IMR-90 (cell line): ENCODE data around the gene HMX1. TPM values are rescaled to one million over a fixed set of nuclear protein-coding genes. Genes with fewer than 3 reads are reported as not detected.

Experiments
- ATAC-seq: fragments of 200-7000 bp; cut with Tn5 transposase; 2 replicates; pipeline ENCODE4 v1.9.1; 2020; ENCODE audit warnings: low read depth, mild to moderate bottlenecking, moderate library complexity
- BruUV-seq: library from RNA; stranded (reverse); fragments of 400-500 nt; replicated peaks from 2 replicates; lab custom pipeline; 2021; lab: Mats Ljungman, UMichigan
- CTCF ChIA-PET: fragments of 300-600 bp; formaldehyde crosslinking; extraction: SDS; loops from one replicate; lab custom pipeline; 2021; ENCODE audit warnings: antibody characterized with exemption; lab: Yijun Ruan, JAX
- POLR2A ChIA-PET: fragments of 300-600 bp; sonication (Branson Sonifier 250); formaldehyde crosslinking; loops from one replicate; lab custom pipeline; 2022; ENCODE audit warnings: antibody characterized with exemption; ENCODE audit not compliant: unreplicated experiment; lab: Charles Lee
- DNase-seq: peaks from one replicate; pipeline ENCODE4 v3.0.0; 2013
- H2AFZ ChIP-seq: replicated peaks from 2 replicates; pipeline ENCODE3; 2013; ENCODE audit warnings: low read length, mild to moderate bottlenecking; ENCODE audit not compliant: poor library complexity
- H2AK5ac ChIP-seq: 2 replicates; pipeline ENCODE4 v1.6.1; 2013; ENCODE audit warnings: low read depth, low read length, inconsistent platforms
- H2AK9ac ChIP-seq: replicated peaks from 2 replicates; pipeline ENCODE3; 2013; ENCODE audit warnings: mild to moderate bottlenecking, low read depth, low read length, moderate library complexity; ENCODE audit not compliant: poor library complexity
- H2BK120ac ChIP-seq: 2 replicates; pipeline ENCODE4 v1.6.1; 2013; ENCODE audit warnings: low read depth, low read length, inconsistent platforms
- H2BK15ac ChIP-seq: 3 replicates; pipeline ENCODE4 v1.6.1; 2013; ENCODE audit warnings: low read depth, low read length, inconsistent platforms
- H2BK20ac ChIP-seq: 2 replicates; pipeline ENCODE4 v1.6.1; 2013; ENCODE audit warnings: low read depth, mild to moderate bottlenecking, inconsistent platforms, low read length, moderate library complexity
- H2BK5ac ChIP-seq: 2 replicates; pipeline ENCODE4 v1.6.1; 2013; ENCODE audit warnings: mild to moderate bottlenecking, low read depth, low read length, inconsistent platforms; ENCODE audit not compliant: poor library complexity, severe bottlenecking
- H3K14ac ChIP-seq: replicated peaks from 2 replicates; pipeline ENCODE4 v1.6.1; 2013; ENCODE audit warnings: low read depth, low read length, inconsistent platforms
- H3K18ac ChIP-seq: 2 replicates; pipeline ENCODE4 v1.6.1; 2013; ENCODE audit warnings: low read depth, low read length, control low read depth
- H3K23ac ChIP-seq: 2 replicates; pipeline ENCODE4 v1.6.1; 2013; ENCODE audit warnings: low read depth, low read length, inconsistent platforms
- H3K27ac ChIP-seq: 2 replicates; pipeline ENCODE4 v1.5.1; 2013; ENCODE audit warnings: mild to moderate bottlenecking, control low read depth, low read length; ENCODE audit not compliant: insufficient read depth
- H3K27me3 ChIP-seq: 2 replicates; pipeline ENCODE4 v1.6.1; 2013; ENCODE audit warnings: low read length; ENCODE audit not compliant: control insufficient read depth, insufficient read depth
- H3K36me3 ChIP-seq: 2 replicates; pipeline ENCODE4 v1.6.1; 2013; ENCODE audit warnings: low read length, mixed read lengths; ENCODE audit not compliant: control insufficient read depth, insufficient read depth
- H3K4ac ChIP-seq: 2 replicates; pipeline ENCODE4 v1.6.1; 2013; ENCODE audit warnings: low read depth, low read length, inconsistent platforms
- H3K4me1 ChIP-seq: 2 replicates; pipeline ENCODE4 v1.6.1; 2013; ENCODE audit warnings: low read length, mixed read lengths; ENCODE audit not compliant: control insufficient read depth, insufficient read depth
- H3K4me2 ChIP-seq: 2 replicates; pipeline ENCODE4 v1.6.1; 2013; ENCODE audit warnings: low read depth, mild to moderate bottlenecking, control low read depth, low read length, moderate library complexity
- H3K4me3 ChIP-seq: 2 replicates; pipeline ENCODE4 v1.5.1; 2013; ENCODE audit warnings: low read depth, mild to moderate bottlenecking, control low read depth, low read length, moderate library complexity; ENCODE audit not compliant: insufficient read depth
- H3K56ac ChIP-seq: 2 replicates; pipeline ENCODE4 v1.6.1; 2013; ENCODE audit warnings: low read length, inconsistent platforms; ENCODE audit not compliant: insufficient read depth; ENCODE audit errors: extremely low read depth
- H3K79me1 ChIP-seq, 2 experiments: 2 replicates each; pipeline ENCODE4 v1.6.1; 2013; ENCODE audit warnings: low read length in 2 of 2, inconsistent platforms in 1 of 2, low read depth in 1 of 2
- H3K9ac ChIP-seq: 2 replicates; pipeline ENCODE4 v1.6.1; 2013; ENCODE audit warnings: low read depth, low read length, control low read depth
- H3K9me1 ChIP-seq: 2 replicates; pipeline ENCODE4 v1.6.1; 2013; ENCODE audit warnings: low read length, inconsistent platforms; ENCODE audit not compliant: insufficient read depth
- H3K9me3 ChIP-seq: 2 replicates; pipeline ENCODE4 v1.6.1; 2013; ENCODE audit warnings: low read length; ENCODE audit not compliant: control insufficient read depth, insufficient read depth
- H4K20me1 ChIP-seq: 2 replicates; pipeline ENCODE4 v1.6.1; 2013; ENCODE audit warnings: low read length, inconsistent platforms; ENCODE audit not compliant: insufficient read depth
- H4K5ac ChIP-seq: 2 replicates; pipeline ENCODE4 v1.6.1; 2013; ENCODE audit warnings: mild to moderate bottlenecking, low read depth, low read length, control low read depth
- H4K8ac ChIP-seq, 2 experiments: 2 replicates each; pipeline ENCODE4 v1.6.1; 2013; ENCODE audit warnings: low read depth in 2 of 2, low read length in 2 of 2, control low read depth in 1 of 2, inconsistent platforms in 1 of 2
- H4K91ac ChIP-seq: 2 replicates; pipeline ENCODE4 v1.6.1; 2013; ENCODE audit warnings: low read depth, low read length, inconsistent platforms; ENCODE audit not compliant: insufficient read depth
- BHLHE40 ChIP-seq: fragments of 150-350 bp; IDR thresholded peaks from 2 replicates; pipeline ENCODE4 v1.6.1; 2016; ENCODE audit warnings: mild to moderate bottlenecking, low read depth, low read length
- FOS ChIP-seq: fragments of 150-350 bp; IDR thresholded peaks from 2 replicates; pipeline ENCODE4 v1.6.1; 2016; ENCODE audit warnings: low read depth, low read length
- MAFK ChIP-seq: IDR thresholded peaks from 2 replicates; pipeline ENCODE4 v1.6.1; 2012; ENCODE audit warnings: low read depth, low read length, improper control_type of control experiment
- MAZ ChIP-seq: IDR thresholded peaks from 2 replicates; pipeline ENCODE4 v1.6.1; 2012; ENCODE audit warnings: low read depth, mild to moderate bottlenecking, low read length, improper control_type of control experiment, moderate library complexity, borderline replicate concordance
- MXI1 ChIP-seq: IDR thresholded peaks from 2 replicates; pipeline ENCODE4 v1.6.1; 2012; ENCODE audit warnings: low read depth, mild to moderate bottlenecking, low read length, moderate library complexity, borderline replicate concordance
- NFE2L2 ChIP-seq: fragments of 150-350 bp; IDR thresholded peaks from 2 replicates; pipeline ENCODE4 v1.6.1; 2016; ENCODE audit warnings: low read depth, mild to moderate bottlenecking, low read length
- SMC3 ChIP-seq: fragments of 150-350 bp; IDR thresholded peaks from 2 replicates; pipeline ENCODE4 v1.6.1; 2016; ENCODE audit warnings: low read depth, mild to moderate bottlenecking, antibody characterized with exemption, low read length, moderate library complexity
- WGBS, 2 experiments: methylation state at CpG; one replicate each; pipeline versions ENCODE4 v1.1.5 to v1.1.7; 2013; ENCODE audit warnings: missing lambda C conversion rate in 2 of 2; ENCODE audit not compliant: insufficient read length in 1 of 2; ENCODE audit errors: extremely low coverage in 2 of 2; 5-methylcytosine and 5-hydroxymethylcytosine counted together
- dilution Hi-C: fragments of 300-500 bp; cut with HindIII; formaldehyde crosslinking; loops from one replicate; pipeline ENCODE4 v1.14.3; 2018; ENCODE audit warnings: low sequenced_read_pairs; ENCODE audit not compliant: unreplicated experiment
- in situ Hi-C: fragments of 300-500 bp; cut with MboI; formaldehyde crosslinking; loops from 3 replicates; pipeline ENCODE4 v1.14.3; 2019; ENCODE audit warnings: low sequenced_read_pairs, inconsistent platforms, mixed read lengths
- intact Hi-C: fragments of 100-400 bp; cut with micrococcal nuclease; formaldehyde crosslinking; loops from 2 replicates; pipeline ENCODE4 v1.10.0; 2022
- polyA plus RNA-seq, 3 experiments: library from polyadenylated mRNA; depleted of rRNA; stranded (reverse); fragments of >200 nt; gene quantifications; 2 replicates each; pipeline ENCODE4 v1.2.3, GENCODE V29; 2012; ENCODE audit warnings: low replicate concordance in 1 of 3
- total RNA-seq: library from RNA; depleted of rRNA; stranded (reverse); fragments of >200 nt; gene quantifications from 2 replicates; pipeline ENCODE4 v1.2.3, GENCODE V29; 2012
- TF ChIP-seq, protein P1 (sequence below): fragments of 150-350 bp; IDR thresholded peaks from 2 replicates; pipeline ENCODE4 v1.6.1; 2016; ENCODE audit warnings: low read depth, mild to moderate bottlenecking, low read length, moderate library complexity, borderline replicate concordance
- TF ChIP-seq, protein P2 (sequence below): conservative IDR thresholded peaks from 2 replicates; pipeline ENCODE4 v1.5.1; 2012; ENCODE audit warnings: mild to moderate bottlenecking, low read depth, low read length, improper control_type of control experiment
- TF ChIP-seq, protein P3 (sequence below): fragments of 150-350 bp; IDR thresholded peaks from 2 replicates; pipeline ENCODE4 v1.6.1; 2017; ENCODE audit warnings: mild to moderate bottlenecking, antibody characterized with exemption, low read length, low read depth

HMX1 gene
- total and polyA plus RNA-seq, 2 of the 4 experiments (the other 2 are of a cell fraction) = not detected

DNA sequence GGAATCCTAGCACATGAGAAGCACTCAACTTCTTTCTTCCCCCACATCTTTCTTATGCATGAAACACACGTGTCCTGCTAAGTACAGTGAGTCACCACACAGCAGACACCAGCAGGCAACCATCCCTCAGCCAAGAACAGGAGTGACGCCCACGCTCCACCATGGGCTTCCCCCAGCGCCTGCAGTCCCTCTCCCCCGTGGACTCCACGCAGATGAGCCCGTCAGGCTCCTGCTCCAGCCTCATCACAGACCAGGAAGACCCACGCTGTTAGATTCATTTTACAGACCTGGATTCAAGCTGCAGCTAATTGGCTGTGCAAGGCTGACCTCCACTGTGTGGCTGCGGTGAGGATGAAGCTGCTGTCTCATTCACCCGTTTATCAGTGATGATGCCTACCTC is 16.7 kb downstream of the HMX1 start:
- Histone ChIP-seq H3K14ac (no peak overlapping the region), H3K4ac (no peak overlapping the region), H3K4me2 (no peak overlapping the region), H2BK120ac (no peak overlapping the region), H2BK5ac (no peak overlapping the region), H3K23ac (no peak overlapping the region), H3K27ac (no peak overlapping the region), H4K20me1 (no peaks in the 10 kb centered on the region), H3K27me3 (peaks cover 50% of the 10 kb centered on the region), H3K9ac (no peak overlapping the region), H4K91ac (no peak overlapping the region), H3K18ac (no peak overlapping the region), H2AFZ (no peak overlapping the region), H3K4me3 (no peak overlapping the region), H3K79me1 (no peaks in the 10 kb centered on the region), H3K56ac (no peak overlapping the region), H3K36me3 (no peaks in the 10 kb centered on the region), H4K5ac (no peak overlapping the region), H3K9me3 (no peaks in the 10 kb centered on the region), H2AK5ac (no peak overlapping the region), H4K8ac (no peak overlapping the region), H2AK9ac (no peak overlapping the region), H3K4me1 (no peaks in the 10 kb centered on the region), H2BK15ac (no peak overlapping the region), H2BK20ac (no peak overlapping the region), H3K9me1 (no peaks in the 10 kb centered on the region)
- DNase-seq (peak; percentile 24), ATAC-seq (no peak)
- in situ Hi-C loops = no loop called here
- TF ChIP-seq, protein P1, sequence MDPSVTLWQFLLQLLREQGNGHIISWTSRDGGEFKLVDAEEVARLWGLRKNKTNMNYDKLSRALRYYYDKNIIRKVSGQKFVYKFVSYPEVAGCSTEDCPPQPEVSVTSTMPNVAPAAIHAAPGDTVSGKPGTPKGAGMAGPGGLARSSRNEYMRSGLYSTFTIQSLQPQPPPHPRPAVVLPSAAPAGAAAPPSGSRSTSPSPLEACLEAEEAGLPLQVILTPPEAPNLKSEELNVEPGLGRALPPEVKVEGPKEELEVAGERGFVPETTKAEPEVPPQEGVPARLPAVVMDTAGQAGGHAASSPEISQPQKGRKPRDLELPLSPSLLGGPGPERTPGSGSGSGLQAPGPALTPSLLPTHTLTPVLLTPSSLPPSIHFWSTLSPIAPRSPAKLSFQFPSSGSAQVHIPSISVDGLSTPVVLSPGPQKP = no peak
- TF ChIP-seq SMC3 = no peak
- no peak for TF ChIP-seq MXI1
- TF ChIP-seq MAZ = no peak
- TF ChIP-seq MAFK = no peak
- TF ChIP-seq BHLHE40 = no peak
- TF ChIP-seq, protein P2, sequence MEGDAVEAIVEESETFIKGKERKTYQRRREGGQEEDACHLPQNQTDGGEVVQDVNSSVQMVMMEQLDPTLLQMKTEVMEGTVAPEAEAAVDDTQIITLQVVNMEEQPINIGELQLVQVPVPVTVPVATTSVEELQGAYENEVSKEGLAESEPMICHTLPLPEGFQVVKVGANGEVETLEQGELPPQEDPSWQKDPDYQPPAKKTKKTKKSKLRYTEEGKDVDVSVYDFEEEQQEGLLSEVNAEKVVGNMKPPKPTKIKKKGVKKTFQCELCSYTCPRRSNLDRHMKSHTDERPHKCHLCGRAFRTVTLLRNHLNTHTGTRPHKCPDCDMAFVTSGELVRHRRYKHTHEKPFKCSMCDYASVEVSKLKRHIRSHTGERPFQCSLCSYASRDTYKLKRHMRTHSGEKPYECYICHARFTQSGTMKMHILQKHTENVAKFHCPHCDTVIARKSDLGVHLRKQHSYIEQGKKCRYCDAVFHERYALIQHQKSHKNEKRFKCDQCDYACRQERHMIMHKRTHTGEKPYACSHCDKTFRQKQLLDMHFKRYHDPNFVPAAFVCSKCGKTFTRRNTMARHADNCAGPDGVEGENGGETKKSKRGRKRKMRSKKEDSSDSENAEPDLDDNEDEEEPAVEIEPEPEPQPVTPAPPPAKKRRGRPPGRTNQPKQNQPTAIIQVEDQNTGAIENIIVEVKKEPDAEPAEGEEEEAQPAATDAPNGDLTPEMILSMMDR = no peak
- TF ChIP-seq NFE2L2 = no peak
- no peak for TF ChIP-seq FOS
- TF ChIP-seq, protein P3, sequence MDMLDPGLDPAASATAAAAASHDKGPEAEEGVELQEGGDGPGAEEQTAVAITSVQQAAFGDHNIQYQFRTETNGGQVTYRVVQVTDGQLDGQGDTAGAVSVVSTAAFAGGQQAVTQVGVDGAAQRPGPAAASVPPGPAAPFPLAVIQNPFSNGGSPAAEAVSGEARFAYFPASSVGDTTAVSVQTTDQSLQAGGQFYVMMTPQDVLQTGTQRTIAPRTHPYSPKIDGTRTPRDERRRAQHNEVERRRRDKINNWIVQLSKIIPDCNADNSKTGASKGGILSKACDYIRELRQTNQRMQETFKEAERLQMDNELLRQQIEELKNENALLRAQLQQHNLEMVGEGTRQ = no peak
- 5% methylated on average over 10 of the region's 10 CpGs; no CpG with 5 or more reads in 1 of the 2 experiments for WGBS, 2 experiments
- ChIA-PET POLR2A (no interaction called here), CTCF (no interaction called here)
- BruUV-seq = no TSS peak
- dilution Hi-C loops = no loop called here
- intact Hi-C loops = no loop called here
